ENCODE measurements around the gene MAGI1. TPM values are rescaled to one million over a fixed set of nuclear protein-coding genes. Genes with fewer than 3 reads are reported as not detected.

The MAGI1 gene
- total RNA-seq, 6 donors from 2014 or later, result 33.0 to 72.9 (median 62.4) TPM

GRCh38 chr3:65936908-65937638 lies 101.6 kb downstream of the MAGI1 start:
- ATAC-seq (ENCODE audit: low FRiP score in 2 of 2), result peak in 1 of 2 donors; percentile 47
- Histone ChIP-seq H3K27ac (peak overlapping the region; percentile 41 to 73 (median 58)), H3K9me3 (peaks cover 0 to 7% (median 0%) of the 10 kb centered on the region in 4 donors), H3K36me3 (no peaks in the 10 kb centered on the region), H3K4me3 (no peak overlapping the region), H3K27me3 (no peaks in the 10 kb centered on the region), H3K4me1 (peaks cover 10 to 28% (median 23%) of the 10 kb centered on the region in 4 donors)
- WGBS, 2 donors, result 20 to 22% methylated on average over 5 of the region's 5 CpGs
- peak in 1 of 2 donors; percentile 31 for DNase-seq
- TF ChIP-seq EP300 (IDR thresholded peaks at IDR 0.05), result no peak
- TF ChIP-seq POLR2AphosphoS5 (IDR thresholded peaks at IDR 0.05), result peak in 1 of 2 donors; percentile 24
- TF ChIP-seq POLR2A (IDR thresholded peaks at IDR 0.05), result no peak
- TF ChIP-seq CTCF (IDR thresholded peaks at IDR 0.05), result no peak

DNA sequence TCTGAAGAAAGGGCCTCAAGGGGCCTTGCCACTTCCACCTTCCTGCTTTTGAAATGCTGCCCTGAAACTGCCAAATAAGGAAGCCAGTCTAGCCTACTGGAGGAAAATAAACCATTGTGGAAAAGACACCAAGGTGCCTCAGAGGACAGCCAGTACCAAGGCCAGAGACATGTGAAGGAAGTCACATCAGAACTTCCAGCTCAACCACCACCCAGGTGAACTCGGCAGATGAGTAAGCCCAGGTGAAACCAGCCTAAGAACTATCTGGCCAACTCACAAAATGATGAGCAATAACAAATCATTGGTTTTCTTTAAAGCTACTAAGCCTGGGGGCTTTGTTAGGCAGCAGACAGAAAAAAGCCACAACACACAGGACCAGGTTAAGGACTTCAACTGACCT lies 103.0 kb downstream of the MAGI1 start:
- Histone ChIP-seq H3K4me1 (peaks cover 10 to 28% (median 23%) of the 10 kb centered on the region in 4 donors), H3K36me3 (no peaks in the 10 kb centered on the region), H3K4me3 (no peak overlapping the region), H3K27me3 (no peaks in the 10 kb centered on the region), H3K9me3 (peaks cover 0 to 7% (median 0%) of the 10 kb centered on the region in 4 donors), H3K27ac (peak overlapping the region in 3 of 4 donors; percentile 1 to 47 (median 42))
- DNase-seq (no peak), ATAC-seq (ENCODE audit: low FRiP score in 2 of 2) (no peak)
- 81 to 100% methylated on average over 1 of the region's 1 CpG for WGBS, 2 donors
- TF ChIP-seq EP300 (IDR thresholded peaks at IDR 0.05) (no peak), CTCF (IDR thresholded peaks at IDR 0.05) (no peak), POLR2AphosphoS5 (IDR thresholded peaks at IDR 0.05) (no peak), POLR2A (IDR thresholded peaks at IDR 0.05) (no peak)

- no peak for ATAC-seq (ENCODE audit: low FRiP score in 2 of 2)
- WGBS, 2 donors, result 93 to 94% methylated on average over 6 of the region's 6 CpGs
- Histone ChIP-seq H3K9me3 (peaks cover 0 to 7% (median 0%) of the 10 kb centered on the region in 4 donors), H3K36me3 (no peaks in the 10 kb centered on the region), H3K27me3 (no peaks in the 10 kb centered on the region), H3K4me3 (no peak overlapping the region), H3K27ac (no peak overlapping the region), H3K4me1 (peaks cover 5 to 15% (median 6%) of the 10 kb centered on the region in 4 donors)
- no peak for DNase-seq
- TF ChIP-seq POLR2AphosphoS5 (IDR thresholded peaks at IDR 0.05), result no peak
Observed at GRCh38 chr3:65930648-65931047, 108.1 kb downstream of the MAGI1 start.

DNA sequence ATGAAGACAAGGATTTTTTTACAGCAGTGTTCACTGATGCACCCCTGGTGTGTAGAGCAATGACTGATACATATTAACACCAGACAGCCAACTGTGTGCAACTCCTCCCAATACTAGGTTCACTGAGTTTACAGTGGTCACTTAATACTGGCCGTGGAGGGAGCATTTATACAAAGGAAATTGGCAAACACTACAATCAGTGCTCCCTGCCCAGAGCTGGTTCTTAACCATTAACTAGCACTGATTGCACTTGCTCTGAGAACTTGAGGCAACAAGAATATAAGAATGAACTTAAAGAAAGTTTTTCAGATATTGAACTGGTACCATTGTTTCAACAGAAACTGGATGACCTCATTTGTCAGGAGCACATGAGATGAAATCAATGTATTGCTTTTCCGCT lies 110.6 kb downstream of the MAGI1 start:
- H3K4me1 ChIP-seq, result peaks cover 0 to 10% (median 3%) of the 10 kb centered on the region in 4 donors
- 57% methylated on average over 2 of the region's 2 CpGs for WGBS, 2 donors
- no peak for ATAC-seq (ENCODE audit: low FRiP score in 2 of 2)

More for the DNA sequence above, 110.6 kb downstream of the MAGI1 start:
- Histone ChIP-seq H3K27me3 (no peaks in the 10 kb centered on the region), H3K27ac (no peak overlapping the region), H3K36me3 (no peaks in the 10 kb centered on the region), H3K9me3 (peaks cover 0 to 3% (median 0%) of the 10 kb centered on the region in 4 donors), H3K4me3 (no peak overlapping the region)
- TF ChIP-seq POLR2A (IDR thresholded peaks at IDR 0.05), result no peak
- TF ChIP-seq CTCF (IDR thresholded peaks at IDR 0.05), result no peak
- TF ChIP-seq EP300 (IDR thresholded peaks at IDR 0.05), result no peak
- no peak for TF ChIP-seq POLR2AphosphoS5 (IDR thresholded peaks at IDR 0.05)
- DNase-seq, result no peak
